SJSA1 (cell line): ENCODE results near the gene DNMT1. TPM values are rescaled to one million over a fixed set of nuclear protein-coding genes. Genes with fewer than 3 reads are reported as not detected.

ENCODE experiments used
- DNase-seq, 2 experiments: peaks; one replicate each; pipeline ENCODE4 v3.0.0-alpha.2; 2015 to 2020; ENCODE audit warnings: low spot score in 2 of 2, low read depth in 1 of 2
- H3K27ac ChIP-seq: fragments of 250-450 bp; sonication (Bioruptor Pico); 2 replicates; pipeline ENCODE4 v1.5.1; 2020; ENCODE audit warnings: mild to moderate bottlenecking, moderate library complexity
- H3K27me3 ChIP-seq: fragments of 250-450 bp; sonication (Bioruptor Pico); replicated peaks from 2 replicates; pipeline ENCODE4 v1.5.1; 2020; ENCODE audit warnings: mild to moderate bottlenecking, moderate library complexity
- H3K36me3 ChIP-seq: fragments of 250-450 bp; sonication (Bioruptor Pico); 2 replicates; pipeline ENCODE4 v1.5.1; 2020; ENCODE audit warnings: mild to moderate bottlenecking
- H3K4me1 ChIP-seq: fragments of 250-450 bp; sonication (Bioruptor Pico); replicated peaks from 2 replicates; pipeline ENCODE4 v1.6.1; 2021; ENCODE audit warnings: mild to moderate bottlenecking
- H3K4me3 ChIP-seq: fragments of 250-450 bp; sonication (Bioruptor Pico); 2 replicates; pipeline ENCODE4 v1.5.1; 2020; ENCODE audit warnings: mild to moderate bottlenecking
- H3K9me3 ChIP-seq: fragments of 250-450 bp; sonication (Bioruptor Pico); replicated peaks from 2 replicates; pipeline ENCODE4 v1.5.1; 2020; ENCODE audit warnings: mild to moderate bottlenecking
- total RNA-seq: library from RNA; depleted of rRNA; stranded (reverse); fragments of >200 nt; shearing (Covaris generic); gene quantifications from 2 replicates; pipeline ENCODE4 v1.2.3, GENCODE V29; 2014

Gene DNMT1
- total RNA-seq, 1 experiment from 2014 or later: 170 TPM

DNA sequence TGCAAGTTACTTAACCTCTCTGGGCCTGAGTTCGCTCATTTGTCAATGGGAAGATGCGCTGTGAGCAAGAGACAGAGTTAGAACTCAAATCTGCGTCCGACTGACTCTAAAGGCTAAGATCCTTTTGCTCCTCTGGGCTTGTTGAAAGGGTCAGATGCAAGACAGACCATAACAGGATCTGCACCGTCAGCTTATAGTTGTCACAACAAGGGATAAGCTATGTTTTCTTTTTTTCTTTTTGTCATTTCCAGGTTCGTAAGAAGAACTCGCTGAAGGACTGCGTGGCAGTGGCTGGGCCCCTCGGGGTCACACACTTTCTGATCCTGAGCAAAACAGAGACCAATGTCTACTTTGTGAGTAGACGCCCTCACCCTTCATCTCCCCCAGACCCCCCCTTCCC lies 87.5 kb downstream of the DNMT1 start:
- Histone ChIP-seq H3K4me1 (peaks cover 13% of the 10 kb centered on the region), H3K4me3 (peak overlapping the region; percentile 87), H3K36me3 (peaks cover 55% of the 10 kb centered on the region), H3K27me3 (no peaks in the 10 kb centered on the region), H3K27ac (no peak overlapping the region), H3K9me3 (no peaks in the 10 kb centered on the region)
- no peak for DNase-seq

GRCh38 chr19:10106100-10106936 lies 88.4 kb downstream of the DNMT1 start, which contains the start of gene PPAN:
PPAN (plus strand) TSS chr19:10106362; CDS start chr19:10106395, 33 bp downstream.
- H3K36me3 ChIP-seq: peaks cover 49% of the 10 kb centered on the region
- no peaks in the 10 kb centered on the region for H3K9me3 ChIP-seq
- H3K27ac ChIP-seq: peak within 1 kb of the TSS; percentile 82
- peaks cover 11% of the 10 kb centered on the region for H3K4me1 ChIP-seq
- H3K27me3 ChIP-seq: no peaks in the 10 kb centered on the region
- peak; percentile 94 to 99 for DNase-seq
- peak within 1 kb of the TSS; percentile 87 for H3K4me3 ChIP-seq

DNA sequence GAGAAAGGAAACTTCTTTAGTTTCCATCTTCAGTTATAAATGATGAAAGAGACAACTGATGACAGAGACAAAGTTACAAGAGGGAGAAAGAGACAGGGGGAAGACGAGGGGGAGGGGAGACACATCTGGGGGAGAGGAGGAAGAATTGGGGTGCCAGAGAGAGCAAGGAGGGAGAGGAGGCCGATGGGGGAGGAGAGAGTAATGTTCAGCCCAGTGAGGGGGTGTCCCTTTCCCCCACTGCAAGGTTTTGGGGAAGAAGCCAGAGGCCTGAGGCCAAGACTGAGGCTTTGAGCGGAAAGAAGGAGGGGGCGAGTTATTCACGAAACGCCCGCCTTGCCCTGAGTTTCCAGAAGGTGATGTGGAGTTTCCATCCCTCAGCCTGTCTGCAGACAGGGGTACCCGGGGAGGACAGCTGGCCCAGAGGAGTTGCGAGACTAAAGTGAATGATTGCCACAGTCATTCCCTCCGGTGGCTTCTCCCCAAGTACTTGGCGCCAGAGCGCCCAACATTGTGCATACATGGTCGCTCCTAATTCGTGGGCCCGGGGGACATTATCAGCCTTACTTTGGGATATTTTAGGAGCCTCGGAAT lies 89.1 kb downstream of the DNMT1 start:
- no peaks in the 10 kb centered on the region for H3K9me3 ChIP-seq
- H3K27ac ChIP-seq: no peak overlapping the region
- peaks cover 11% of the 10 kb centered on the region for H3K4me1 ChIP-seq
- no peak for DNase-seq
- peak overlapping the region; percentile 87 for H3K4me3 ChIP-seq
- peaks cover 42% of the 10 kb centered on the region for H3K36me3 ChIP-seq
- H3K27me3 ChIP-seq: no peaks in the 10 kb centered on the region

DNA sequence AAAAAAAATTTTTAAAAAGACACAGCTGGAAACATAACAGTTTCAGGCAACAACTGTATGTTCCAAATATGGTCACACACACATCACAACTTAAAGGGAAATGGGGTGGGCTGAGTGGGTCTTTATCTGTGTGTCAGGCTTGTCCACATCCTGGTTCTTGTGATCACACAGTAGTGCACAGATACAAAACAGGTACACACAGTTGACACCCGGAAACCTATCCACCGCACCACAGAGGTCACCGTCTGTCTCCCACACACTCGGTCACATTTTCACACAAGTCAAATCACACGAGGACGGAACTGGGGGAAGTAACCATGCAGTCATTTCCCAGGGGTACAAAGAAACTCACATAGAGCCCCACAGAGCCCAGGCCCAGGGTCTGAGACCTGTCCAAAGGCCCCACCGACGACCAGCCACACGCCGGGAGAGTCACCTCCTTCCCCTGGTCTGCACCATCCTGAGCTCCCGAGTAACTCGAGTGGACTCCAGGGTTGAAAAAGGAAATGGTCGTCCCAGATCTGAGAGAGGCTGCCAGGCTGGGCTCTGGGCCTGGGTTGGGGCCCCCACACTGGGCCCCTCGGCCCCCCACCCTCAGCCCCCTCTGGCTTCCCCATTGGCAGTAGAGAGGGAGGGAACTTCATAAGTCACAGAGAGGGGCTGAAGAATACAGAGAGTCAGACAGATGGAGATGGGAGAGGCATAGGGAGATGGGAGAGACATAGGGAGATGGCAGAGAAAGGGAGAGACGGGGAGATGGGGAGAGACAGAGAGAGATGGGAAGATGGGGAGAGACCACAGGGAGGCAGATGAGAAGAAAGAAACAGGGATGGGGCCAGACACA lies 89.9 kb downstream of the DNMT1 start:
- Histone ChIP-seq H3K27ac (no peak overlapping the region), H3K36me3 (peaks cover 34% of the 10 kb centered on the region), H3K9me3 (no peaks in the 10 kb centered on the region), H3K4me1 (peaks cover 11% of the 10 kb centered on the region), H3K27me3 (no peaks in the 10 kb centered on the region), H3K4me3 (no peak overlapping the region)
- DNase-seq: no peak

DNA sequence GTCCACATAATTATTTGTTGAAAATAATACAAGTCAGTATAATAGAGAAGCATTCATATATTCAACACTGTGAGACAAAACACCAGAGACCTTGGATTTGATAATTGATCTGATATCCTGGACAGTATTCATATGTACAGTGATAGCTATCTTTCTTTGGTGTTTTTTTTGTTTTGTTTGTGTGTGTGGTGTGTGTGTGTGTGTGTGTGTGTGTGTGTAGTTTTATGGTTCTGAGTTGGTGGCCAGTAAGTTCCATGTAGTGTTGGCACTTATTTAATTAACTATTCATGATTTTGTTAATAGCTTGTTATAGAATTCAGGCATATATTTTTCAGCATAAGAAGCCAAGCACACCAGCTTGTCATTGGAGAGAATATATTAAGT lies 90.6 kb downstream of the DNMT1 start:
- H3K36me3 ChIP-seq: peaks cover 27% of the 10 kb centered on the region
- peaks cover 11% of the 10 kb centered on the region for H3K4me1 ChIP-seq
- no peak overlapping the region for H3K4me3 ChIP-seq
- no peaks in the 10 kb centered on the region for H3K27me3 ChIP-seq
- DNase-seq: no peak
- no peaks in the 10 kb centered on the region for H3K9me3 ChIP-seq
- no peak overlapping the region for H3K27ac ChIP-seq

DNA sequence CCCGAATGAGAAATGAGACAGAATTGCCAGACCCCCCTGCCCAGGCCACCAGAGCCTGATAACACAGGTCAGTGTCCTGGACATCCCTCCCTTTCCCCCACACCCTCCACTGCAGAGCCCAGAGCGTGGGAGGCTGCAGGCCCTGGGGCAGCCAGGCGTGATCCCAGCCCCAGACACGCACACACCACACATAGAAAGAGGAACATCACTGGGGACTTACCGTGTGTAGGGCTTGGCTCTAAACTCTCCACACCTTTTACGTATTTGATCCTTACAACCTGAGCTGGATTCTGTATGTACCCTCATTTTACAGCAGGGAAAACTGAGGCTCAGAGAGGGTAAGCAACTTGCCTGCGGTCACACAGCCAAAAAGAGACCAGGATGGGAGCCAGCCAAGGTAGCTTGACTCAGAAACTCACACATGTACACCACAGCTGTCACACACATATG lies 91.9 kb downstream of the DNMT1 start:
- H3K4me1 ChIP-seq: peaks cover 11% of the 10 kb centered on the region
- no peaks in the 10 kb centered on the region for H3K9me3 ChIP-seq
- DNase-seq: no peak
- peaks cover 14% of the 10 kb centered on the region for H3K36me3 ChIP-seq
- H3K4me3 ChIP-seq: no peak overlapping the region
- H3K27me3 ChIP-seq: no peaks in the 10 kb centered on the region
- no peak overlapping the region for H3K27ac ChIP-seq

DNA sequence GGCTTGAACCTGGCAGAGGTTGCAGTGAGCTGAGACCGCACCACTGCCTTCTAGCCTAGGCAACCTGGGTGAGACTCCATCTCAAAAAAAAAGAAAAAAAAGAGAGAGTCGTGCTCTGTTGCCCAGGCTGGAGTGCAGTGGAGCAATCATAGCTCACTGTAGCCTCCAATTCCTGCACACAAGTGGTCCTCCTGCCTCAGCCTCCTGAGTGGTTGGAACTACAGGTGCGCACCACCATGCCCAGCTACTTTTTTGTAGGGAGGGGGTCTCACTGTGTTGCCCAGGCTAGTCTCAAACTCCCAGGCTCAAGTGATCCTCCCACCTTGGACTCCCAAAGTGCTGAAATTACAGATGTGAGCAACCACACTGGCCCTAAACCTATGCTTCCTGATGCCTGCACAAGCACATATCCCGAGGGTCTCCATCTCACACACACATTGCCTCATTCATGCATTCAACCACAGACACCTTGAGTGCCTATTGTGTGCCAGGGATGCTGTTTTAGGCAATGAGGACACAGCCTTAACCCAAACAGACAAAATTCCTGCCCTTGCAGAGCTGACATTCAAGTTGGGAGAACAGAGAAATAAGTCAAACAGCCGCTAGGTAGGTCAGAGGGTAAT lies 94.5 kb downstream of the DNMT1 start:
- Histone ChIP-seq H3K27me3 (no peaks in the 10 kb centered on the region), H3K9me3 (0 out of 2 replicates have a peak, but pooled peaks cover 5% of the 10 kb centered on the region)
- DNase-seq: no peak

GRCh38 chr19:10096615-10096963 lies 98.2 kb downstream of the DNMT1 start:
- no peak for DNase-seq
- H3K36me3 ChIP-seq: no peaks in the 10 kb centered on the region
- no peak overlapping the region for H3K27ac ChIP-seq
- H3K4me1 ChIP-seq: peaks cover 13% of the 10 kb centered on the region
- H3K27me3 ChIP-seq: no peaks in the 10 kb centered on the region
- H3K4me3 ChIP-seq: peak overlapping the region; percentile 36
- 0 out of 2 replicates have a peak, but pooled peaks cover 5% of the 10 kb centered on the region for H3K9me3 ChIP-seq

More for the DNA sequence above, 94.5 kb downstream of the DNMT1 start:
- Histone ChIP-seq H3K36me3 (no peaks in the 10 kb centered on the region), H3K4me3 (no peak overlapping the region), H3K4me1 (peaks cover 13% of the 10 kb centered on the region), H3K27ac (no peak overlapping the region)

- no peak overlapping the region for H3K27ac ChIP-seq
These were observed 98.7 kb downstream of the DNMT1 start for GRCh38 chr19:10095948-10096614.

GRCh38 chr19:10095622-10095947 lies 99.2 kb downstream of the DNMT1 start:
- Histone ChIP-seq H3K9me3 (0 out of 2 replicates have a peak, but pooled peaks cover 5% of the 10 kb centered on the region), H3K27me3 (no peaks in the 10 kb centered on the region), H3K4me3 (no peak overlapping the region), H3K4me1 (peaks cover 13% of the 10 kb centered on the region), H3K36me3 (no peaks in the 10 kb centered on the region), H3K27ac (no peak overlapping the region)
- DNase-seq: no peak

More at GRCh38 chr19:10095948-10096614, 98.7 kb downstream of the DNMT1 start:
- H3K4me1 ChIP-seq: peaks cover 13% of the 10 kb centered on the region
- H3K4me3 ChIP-seq: peak overlapping the region; percentile 36
- no peaks in the 10 kb centered on the region for H3K27me3 ChIP-seq
- H3K36me3 ChIP-seq: no peaks in the 10 kb centered on the region
- peak; percentile 72 to 90 for DNase-seq
- 0 out of 2 replicates have a peak, but pooled peaks cover 5% of the 10 kb centered on the region for H3K9me3 ChIP-seq

DNA sequence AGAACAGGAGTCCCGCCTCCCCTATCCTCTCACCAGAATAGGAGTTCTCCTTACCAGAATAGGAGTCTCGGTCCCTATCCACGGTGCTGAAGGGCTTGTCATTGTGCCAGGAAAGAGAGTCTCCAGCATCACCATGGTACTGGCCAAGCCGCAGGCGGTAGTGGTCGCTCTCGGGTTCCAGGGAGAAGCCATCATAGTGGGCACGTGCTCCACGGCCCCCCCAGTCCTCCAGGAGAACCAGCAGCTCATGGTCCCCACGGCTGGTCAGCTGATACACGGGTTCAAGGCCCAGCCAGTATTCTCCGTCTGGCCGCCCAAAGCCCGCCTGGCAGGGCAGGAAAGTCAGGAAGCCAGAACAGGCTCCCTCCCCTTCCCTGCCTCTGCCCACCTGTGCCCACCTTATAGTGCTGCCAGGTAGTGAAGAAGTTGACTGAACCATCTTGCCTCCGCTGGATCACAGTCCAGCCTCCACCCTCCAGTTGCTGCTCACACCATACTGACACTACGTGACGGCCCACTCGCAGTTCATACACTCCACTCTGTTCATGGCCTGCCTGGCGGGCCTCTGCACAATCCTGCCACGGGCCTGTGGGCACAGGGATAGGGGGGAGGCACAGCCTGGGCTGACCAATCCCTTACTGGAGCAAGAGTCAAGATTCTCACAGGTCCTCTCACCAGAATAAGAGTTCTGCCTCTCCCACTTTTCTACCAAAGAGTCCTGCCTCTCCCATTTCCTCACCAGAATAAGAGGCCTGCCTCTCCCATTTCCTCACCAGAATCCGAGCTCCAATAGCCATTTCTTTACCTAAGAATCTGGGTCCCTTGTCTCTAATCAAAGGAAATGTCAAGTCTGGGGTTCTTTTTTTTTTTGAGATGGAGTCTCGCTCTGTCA lies 101.2 kb downstream of the DNMT1 start:
- peaks cover 3% of the 10 kb centered on the region; the same call in 1 of the 2 replicates for H3K36me3 ChIP-seq
- no peak overlapping the region for H3K4me3 ChIP-seq
- no peak for DNase-seq
- no peaks in the 10 kb centered on the region for H3K27me3 ChIP-seq
- peaks cover 13% of the 10 kb centered on the region for H3K4me1 ChIP-seq
- H3K9me3 ChIP-seq: 0 out of 2 replicates have a peak, but pooled peaks cover 5% of the 10 kb centered on the region
- no peak overlapping the region for H3K27ac ChIP-seq

GRCh38 chr19:10092648-10093294 lies 102.0 kb downstream of the DNMT1 start:
- peaks cover 3% of the 10 kb centered on the region; the same call in 1 of the 2 replicates for H3K36me3 ChIP-seq
- no peak overlapping the region for H3K4me3 ChIP-seq
- no peak for DNase-seq
- H3K9me3 ChIP-seq: 0 out of 2 replicates have a peak, but pooled peaks cover 5% of the 10 kb centered on the region
- no peaks in the 10 kb centered on the region for H3K27me3 ChIP-seq
- no peak overlapping the region for H3K27ac ChIP-seq
- H3K4me1 ChIP-seq: peaks cover 13% of the 10 kb centered on the region
